Measurements from ENCODE around the gene SPNS1. TPM values are rescaled to one million over a fixed set of nuclear protein-coding genes. Genes with fewer than 3 reads are reported as not detected.
"Not testable (repeated sequence)": the region's sequence is repeated elsewhere in the genome, so short reads cannot be mapped to it uniquely, and the experiment has no call there.

Gene SPNS1
- total RNA-seq, 4 donors from 2014 or later, result 12.7 to 26.0 (median 23.4) TPM

DNA sequence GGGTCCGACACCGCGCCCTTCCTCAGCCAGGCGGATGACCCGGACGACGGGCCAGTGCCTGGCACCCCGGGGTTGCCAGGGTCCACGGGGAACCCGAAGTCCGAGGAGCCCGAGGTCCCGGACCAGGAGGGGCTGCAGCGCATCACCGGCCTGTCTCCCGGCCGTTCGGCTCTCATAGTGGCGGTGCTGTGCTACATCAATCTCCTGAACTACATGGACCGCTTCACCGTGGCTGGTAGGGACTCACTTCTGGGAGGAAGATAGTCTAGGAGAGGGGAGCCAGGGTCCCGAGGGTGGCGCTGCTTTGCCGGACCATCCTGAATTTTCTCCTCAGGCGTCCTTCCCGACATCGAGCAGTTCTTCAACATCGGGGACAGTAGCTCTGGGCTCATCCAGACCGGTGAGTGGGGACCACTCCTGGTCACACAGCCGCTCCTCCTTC is 601 bp downstream of the SPNS1 start:
- TF ChIP-seq, protein P1, sequence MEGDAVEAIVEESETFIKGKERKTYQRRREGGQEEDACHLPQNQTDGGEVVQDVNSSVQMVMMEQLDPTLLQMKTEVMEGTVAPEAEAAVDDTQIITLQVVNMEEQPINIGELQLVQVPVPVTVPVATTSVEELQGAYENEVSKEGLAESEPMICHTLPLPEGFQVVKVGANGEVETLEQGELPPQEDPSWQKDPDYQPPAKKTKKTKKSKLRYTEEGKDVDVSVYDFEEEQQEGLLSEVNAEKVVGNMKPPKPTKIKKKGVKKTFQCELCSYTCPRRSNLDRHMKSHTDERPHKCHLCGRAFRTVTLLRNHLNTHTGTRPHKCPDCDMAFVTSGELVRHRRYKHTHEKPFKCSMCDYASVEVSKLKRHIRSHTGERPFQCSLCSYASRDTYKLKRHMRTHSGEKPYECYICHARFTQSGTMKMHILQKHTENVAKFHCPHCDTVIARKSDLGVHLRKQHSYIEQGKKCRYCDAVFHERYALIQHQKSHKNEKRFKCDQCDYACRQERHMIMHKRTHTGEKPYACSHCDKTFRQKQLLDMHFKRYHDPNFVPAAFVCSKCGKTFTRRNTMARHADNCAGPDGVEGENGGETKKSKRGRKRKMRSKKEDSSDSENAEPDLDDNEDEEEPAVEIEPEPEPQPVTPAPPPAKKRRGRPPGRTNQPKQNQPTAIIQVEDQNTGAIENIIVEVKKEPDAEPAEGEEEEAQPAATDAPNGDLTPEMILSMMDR (IDR thresholded peaks at IDR 0.05 in 4 of 5, conservative IDR thresholded peaks at IDR 0.05 in 1 of 5), result no peak
- no peak for TF ChIP-seq POLR2A (IDR thresholded peaks at IDR 0.05)
- ATAC-seq (no peak), DNase-seq (no peak)
- H3K9me3 ChIP-seq, result no peaks in the 10 kb centered on the region
- peak overlapping the region; percentile 90 to 98 (median 95) for H3K4me3 ChIP-seq
- intact Hi-C loops (cut with DNase I; ENCODE audit: low total_unique reads) (loop anchor here (10.0 kb wide), 1 partner anchor 830 kb away; the partner anchor contains the start of gene MAZ), in situ Hi-C loops (cut with MboI; ENCODE audit: low sequenced_read_pairs in 4 of 4) (no loop called here)
- no peaks in the 10 kb centered on the region for H3K27me3 ChIP-seq
- H3K36me3 ChIP-seq, result peaks cover 0 to 26% of the 10 kb centered on the region in 2 donors
- peaks cover 14 to 20% of the 10 kb centered on the region in 2 donors for H3K4me1 ChIP-seq
- peak overlapping the region; percentile 81 to 89 (median 84) for H3K27ac ChIP-seq

DNA sequence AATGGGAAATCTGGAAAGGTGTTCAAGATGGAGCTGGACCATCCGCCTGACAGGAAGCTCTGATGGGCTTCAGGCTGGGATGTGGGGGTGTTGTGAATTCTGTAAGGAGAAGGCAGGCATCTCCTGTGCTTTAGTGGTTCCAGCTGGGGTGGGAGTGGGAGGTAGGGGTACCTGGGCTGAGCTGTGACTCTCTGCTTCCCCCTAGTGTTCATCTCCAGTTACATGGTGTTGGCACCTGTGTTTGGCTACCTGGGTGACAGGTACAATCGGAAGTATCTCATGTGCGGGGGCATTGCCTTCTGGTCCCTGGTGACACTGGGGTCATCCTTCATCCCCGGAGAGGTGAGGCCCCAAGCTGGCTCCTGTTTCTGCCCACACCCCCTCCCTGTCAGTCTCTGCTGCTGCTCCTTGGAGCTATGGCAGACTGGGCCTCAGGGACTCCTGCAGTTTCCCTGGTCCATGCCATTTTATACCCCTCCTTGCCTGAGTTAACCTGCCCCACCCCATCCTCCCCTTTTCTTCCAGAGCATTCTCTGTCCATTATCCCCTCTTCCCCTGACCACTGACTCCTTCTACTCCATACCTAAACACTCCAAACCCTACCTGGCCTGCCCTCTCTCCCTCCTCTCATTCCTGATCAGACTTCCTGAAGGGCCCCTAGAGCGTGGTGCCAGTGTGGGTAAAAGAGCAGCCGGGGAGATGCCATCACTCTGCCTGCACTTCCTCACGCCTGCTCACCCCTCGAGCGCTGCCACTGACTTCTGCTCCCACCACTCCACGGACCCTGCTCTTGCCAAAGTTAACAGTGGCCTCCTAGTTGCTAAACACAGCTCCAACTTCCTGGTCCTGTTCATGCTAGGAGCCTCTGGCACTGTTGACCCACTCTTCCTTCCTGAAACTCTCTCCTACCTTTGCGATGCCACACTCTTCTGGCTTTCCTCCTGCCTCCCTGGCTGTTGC is 3.4 kb downstream of the SPNS1 start:
- in situ Hi-C loops (cut with MboI; ENCODE audit: low sequenced_read_pairs in 4 of 4), result no loop called here
- Histone ChIP-seq H3K27ac (no peak overlapping the region), H3K4me3 (no peak overlapping the region), H3K36me3 (peaks cover 0 to 51% of the 10 kb centered on the region in 2 donors), H3K27me3 (no peaks in the 10 kb centered on the region), H3K4me1 (peaks cover 14 to 20% of the 10 kb centered on the region in 2 donors), H3K9me3 (no peaks in the 10 kb centered on the region)
- DNase-seq (no peak), ATAC-seq (no peak)
- no peak for TF ChIP-seq POLR2A (IDR thresholded peaks at IDR 0.05)
- TF ChIP-seq, protein P1 (IDR thresholded peaks at IDR 0.05 in 4 of 5, conservative IDR thresholded peaks at IDR 0.05 in 1 of 5), result peak in 1 of 5 experiments; percentile 37
- intact Hi-C loops (cut with DNase I; ENCODE audit: low total_unique reads), result loop anchor here (10.0 kb wide), 1 partner anchor 827 kb away; the partner anchor contains the start of gene MAZ

DNA sequence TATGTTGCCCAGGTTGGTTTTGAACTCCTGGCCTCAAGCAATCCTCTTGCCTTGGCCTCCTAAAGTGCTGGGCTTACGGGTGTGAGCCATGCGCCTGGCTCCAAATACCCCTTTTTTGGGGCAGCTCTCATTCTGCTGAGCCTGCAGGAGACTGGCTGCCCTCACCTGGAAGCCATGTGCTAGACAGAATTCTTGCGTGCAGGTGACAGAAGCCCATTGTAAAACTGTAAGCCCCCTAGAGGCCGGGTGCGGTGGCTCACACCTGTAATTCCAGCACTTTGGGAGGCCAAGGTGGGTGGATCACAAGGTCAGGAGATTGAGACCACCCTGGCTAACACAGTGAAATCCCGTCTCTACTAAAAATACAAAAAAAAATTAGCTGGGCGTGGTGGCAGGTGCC is 5.8 kb downstream of the SPNS1 start:
- in situ Hi-C loops (cut with MboI; ENCODE audit: low sequenced_read_pairs in 4 of 4); H3K27me3 ChIP-seq; H3K4me3 ChIP-seq; DNase-seq; ATAC-seq; H3K4me1 ChIP-seq; intact Hi-C loops (cut with DNase I; ENCODE audit: low total_unique reads); H3K27ac ChIP-seq; H3K9me3 ChIP-seq: not testable (repeated sequence)
- H3K36me3 ChIP-seq, result peaks cover 0 to 70% of the 10 kb centered on the region in 2 donors

DNA sequence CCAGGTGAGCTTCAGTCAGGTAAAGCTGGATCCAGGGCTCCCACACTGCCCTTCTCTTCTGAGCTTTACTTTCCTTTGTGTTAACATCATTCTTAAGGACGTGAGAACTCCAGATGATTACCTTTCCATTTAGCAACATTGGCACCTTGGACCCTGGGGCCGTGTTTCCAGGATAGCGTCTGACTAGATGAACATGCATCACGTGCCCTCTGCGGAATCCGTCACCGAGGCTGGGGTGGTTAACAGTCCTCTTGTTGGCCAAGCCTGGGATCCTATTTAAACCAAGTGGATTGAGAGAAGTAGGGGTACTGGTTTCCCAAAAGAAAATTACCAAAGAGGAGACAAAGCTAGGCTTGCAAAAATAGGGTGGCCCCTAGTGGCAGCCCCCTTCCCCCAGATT is 6.4 kb downstream of the SPNS1 start:
- no peak for ATAC-seq
- in situ Hi-C loops (cut with MboI; ENCODE audit: low sequenced_read_pairs in 4 of 4), result no loop called here
- H3K36me3 ChIP-seq, result peaks cover 0 to 74% of the 10 kb centered on the region in 2 donors

More for the DNA sequence above, 6.4 kb downstream of the SPNS1 start:
- Histone ChIP-seq H3K4me3 (no peak overlapping the region), H3K4me1 (peaks cover under 1 to 2% of the 10 kb centered on the region in 2 donors), H3K27ac (no peak overlapping the region), H3K27me3 (no peaks in the 10 kb centered on the region), H3K9me3 (no peaks in the 10 kb centered on the region)
- no peak for DNase-seq
- TF ChIP-seq POLR2A (IDR thresholded peaks at IDR 0.05), result no peak
- TF ChIP-seq, protein P1 (IDR thresholded peaks at IDR 0.05 in 4 of 5, conservative IDR thresholded peaks at IDR 0.05 in 1 of 5), result no peak
- intact Hi-C loops (cut with DNase I; ENCODE audit: low total_unique reads), result no loop called here
